Hematopoietic multipotent progenitor cell treated with erythropoietin and hydrocortisone succinate and interleukin-3 and kit ligand, for 4 days (in vitro differentiated cells): ENCODE measurements around the gene NRROS.

ENCODE experiments used
- DNase-seq: peaks from one replicate; pipeline ENCODE4 v3.0.0-alpha.2; 2015

NRROS gene

DNA sequence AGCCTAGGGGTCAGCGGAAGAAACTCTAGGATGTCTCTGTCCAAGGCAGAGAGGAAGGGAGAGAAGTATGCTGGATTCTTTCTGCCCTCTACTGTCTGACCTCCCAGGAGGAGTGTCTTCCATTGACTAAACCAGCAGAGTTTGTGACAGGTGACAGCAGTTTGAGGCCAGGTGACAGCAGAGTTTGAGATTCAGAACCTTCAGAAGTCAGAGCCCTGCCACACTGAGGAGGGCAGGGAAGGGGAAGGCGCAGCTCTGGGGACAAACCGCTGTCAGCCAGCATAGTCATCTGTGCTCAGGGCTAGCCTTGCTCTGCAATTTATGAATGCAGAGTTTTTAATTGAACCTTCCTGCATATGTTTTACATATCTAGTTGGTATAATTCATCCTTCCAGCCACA, 12.3 kb downstream of the NRROS start:
- no peak for DNase-seq

DNA sequence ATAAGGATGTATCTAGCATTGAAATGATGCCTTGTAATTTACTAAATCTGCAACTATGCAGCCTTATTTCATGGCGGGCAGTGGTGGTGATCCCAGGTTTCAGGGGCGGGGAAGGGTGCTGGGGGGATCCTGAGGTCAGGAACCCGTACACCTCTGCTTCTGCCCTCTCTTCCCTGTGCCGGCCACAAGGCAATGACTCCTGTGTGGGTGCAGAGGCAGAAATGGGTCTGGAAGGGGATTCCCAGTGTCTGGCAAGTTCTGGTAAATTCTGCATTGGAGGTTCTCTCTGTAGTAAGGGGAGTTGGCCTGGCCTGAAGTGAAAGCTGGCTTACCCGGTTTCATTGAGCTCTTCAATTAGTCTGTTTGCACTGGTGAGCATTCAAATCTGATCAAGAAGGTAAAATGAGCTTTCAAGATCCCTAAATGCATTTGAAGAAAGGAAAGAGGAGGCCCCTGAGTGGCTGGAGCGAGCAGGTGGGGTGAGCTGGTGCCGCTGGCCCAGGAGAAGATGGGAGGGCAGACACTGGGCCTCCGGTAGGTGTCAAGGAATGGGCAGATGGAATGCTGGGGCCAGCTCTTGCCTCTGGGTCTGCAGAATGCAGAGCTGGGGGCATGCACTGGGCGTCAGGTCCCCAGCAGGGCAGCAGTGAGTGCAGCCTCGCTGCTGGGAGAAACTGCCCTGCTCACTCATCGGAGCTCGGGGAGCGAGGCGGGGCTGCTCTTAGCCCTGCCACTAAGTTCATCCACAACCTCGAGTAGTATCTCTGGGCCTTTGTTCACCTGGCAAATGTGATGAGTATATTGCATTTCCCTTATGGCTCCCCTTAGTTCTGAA, 13.7 kb downstream of the NRROS start:
- no peak for DNase-seq

DNA sequence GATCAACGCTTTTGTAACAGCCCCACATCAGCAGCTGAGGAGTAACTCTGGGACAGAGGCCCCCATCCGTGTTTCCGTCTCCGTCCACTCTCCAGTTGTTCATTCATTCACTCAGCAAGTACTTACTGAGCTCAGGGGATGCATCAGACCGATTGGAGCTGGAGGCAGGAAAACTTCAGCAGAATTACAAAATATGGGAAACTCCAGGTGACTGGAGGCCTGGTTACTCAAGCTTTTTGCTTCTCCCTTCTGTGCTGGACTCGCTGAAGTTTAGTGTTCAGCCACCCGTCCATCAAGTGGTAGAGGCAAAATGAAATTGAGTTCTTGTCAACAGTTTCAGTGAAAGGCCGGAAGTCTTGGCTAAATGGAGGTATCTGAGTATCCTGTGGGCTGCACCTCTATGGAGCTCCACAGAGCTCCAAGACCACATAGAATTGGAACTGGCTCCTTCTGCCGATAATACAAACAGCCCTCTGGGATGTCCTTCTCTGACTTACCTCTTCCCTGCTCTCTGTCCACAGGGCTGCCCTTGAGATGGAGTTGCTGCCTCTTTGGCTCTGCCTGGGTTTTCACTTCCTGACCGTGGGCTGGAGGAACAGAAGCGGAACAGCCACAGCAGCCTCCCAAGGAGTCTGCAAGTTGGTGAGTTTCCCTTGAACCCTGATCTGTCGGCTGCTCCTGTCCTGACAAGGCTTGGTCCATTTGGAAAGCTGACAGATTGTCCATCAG, 14.7 kb downstream of the NRROS start:
- DNase-seq, result no peak

DNA sequence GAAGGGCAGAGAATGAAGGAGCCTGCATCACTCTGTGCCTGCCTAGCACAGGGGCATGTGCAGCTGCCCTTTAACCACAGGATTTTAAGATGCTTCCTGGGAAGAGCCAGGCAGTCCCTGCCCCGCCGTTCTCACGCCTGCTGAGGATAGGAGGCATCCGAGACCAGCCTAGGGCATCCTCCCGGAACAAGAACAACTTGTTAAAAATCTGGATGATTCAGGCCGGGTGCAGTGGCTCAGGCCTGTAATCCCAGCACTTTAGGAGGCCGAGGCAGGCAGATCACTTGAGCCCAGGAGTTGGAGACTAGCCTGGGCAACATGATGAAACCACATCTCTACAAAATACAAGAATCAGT, 15.2 kb downstream of the NRROS start:
- DNase-seq, result no peak

DNA sequence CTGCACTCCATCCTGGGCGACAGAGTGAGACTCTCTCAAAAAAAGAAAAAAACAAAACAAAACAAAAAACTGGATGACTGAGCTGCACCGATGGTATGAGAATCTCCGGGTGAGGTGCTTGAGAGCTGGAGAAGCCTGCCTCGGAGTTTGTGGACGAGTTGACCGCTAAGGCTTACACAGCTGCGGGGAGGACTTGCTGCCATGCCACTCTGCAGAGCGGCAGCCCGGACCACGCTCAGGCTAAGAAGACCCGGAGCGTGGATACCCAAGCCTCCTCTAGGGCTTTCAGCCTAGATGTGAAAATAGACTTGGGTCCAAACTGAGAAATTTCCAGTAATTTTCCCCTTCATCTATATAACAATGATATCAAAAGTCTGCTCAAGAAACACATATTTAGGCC, 16.0 kb downstream of the NRROS start:
- DNase-seq, result no peak

DNA sequence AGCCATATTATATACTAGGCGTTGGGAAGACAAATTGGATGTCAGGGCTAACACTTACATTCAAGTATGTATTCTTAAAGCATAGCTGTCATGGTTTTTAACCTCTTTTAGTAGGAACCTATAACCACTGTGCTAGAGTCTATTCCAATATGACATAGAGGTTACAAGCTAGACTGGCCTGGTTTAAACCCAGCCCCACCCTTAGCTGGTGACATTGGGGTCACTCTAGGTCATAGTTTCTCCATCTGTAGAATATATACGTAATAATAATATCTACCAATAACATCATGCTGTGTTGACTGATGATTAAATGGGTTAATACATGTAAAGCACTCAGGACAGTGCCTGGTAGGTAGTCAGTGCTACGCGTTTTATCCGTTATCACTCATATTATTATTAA, 16.7 kb downstream of the NRROS start:
- no peak for DNase-seq

DNA sequence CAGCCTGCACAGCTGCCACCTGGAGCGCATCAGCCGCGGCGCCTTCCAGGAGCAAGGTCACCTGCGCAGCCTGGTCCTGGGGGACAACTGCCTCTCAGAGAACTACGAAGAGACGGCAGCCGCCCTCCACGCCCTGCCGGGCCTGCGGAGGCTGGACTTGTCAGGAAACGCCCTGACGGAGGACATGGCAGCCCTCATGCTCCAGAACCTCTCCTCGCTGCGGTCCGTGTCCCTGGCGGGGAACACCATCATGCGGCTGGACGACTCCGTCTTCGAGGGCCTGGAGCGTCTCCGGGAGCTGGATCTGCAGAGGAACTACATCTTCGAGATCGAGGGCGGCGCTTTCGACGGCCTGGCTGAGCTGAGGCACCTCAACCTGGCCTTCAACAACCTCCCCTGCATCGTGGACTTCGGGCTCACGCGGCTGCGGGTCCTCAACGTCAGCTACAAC, 20.4 kb downstream of the NRROS start:
- no peak for DNase-seq

DNA sequence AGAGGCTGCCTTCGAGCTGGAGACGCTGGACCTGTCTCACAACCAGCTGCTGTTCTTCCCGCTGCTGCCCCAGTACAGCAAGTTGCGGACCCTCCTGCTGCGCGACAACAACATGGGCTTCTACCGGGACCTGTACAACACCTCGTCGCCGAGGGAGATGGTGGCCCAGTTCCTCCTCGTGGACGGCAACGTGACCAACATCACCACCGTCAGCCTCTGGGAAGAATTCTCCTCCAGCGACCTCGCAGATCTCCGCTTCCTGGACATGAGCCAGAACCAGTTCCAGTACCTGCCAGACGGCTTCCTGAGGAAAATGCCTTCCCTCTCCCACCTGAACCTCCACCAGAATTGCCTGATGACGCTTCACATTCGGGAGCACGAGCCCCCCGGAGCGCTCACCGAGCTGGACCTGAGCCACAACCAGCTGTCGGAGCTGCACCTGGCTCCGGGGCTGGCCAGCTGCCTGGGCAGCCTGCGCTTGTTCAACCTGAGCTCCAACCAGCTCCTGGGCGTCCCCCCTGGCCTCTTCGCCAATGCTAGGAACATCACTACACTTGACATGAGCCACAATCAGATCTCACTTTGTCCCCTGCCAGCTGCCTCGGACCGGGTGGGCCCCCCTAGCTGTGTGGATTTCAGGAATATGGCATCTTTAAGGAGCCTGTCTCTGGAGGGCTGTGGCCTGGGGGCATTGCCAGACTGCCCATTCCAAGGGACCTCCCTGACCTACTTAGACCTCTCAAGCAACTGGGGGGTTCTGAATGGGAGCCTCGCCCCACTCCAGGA, 21.1 kb downstream of the NRROS start:
- no peak for DNase-seq

DNA sequence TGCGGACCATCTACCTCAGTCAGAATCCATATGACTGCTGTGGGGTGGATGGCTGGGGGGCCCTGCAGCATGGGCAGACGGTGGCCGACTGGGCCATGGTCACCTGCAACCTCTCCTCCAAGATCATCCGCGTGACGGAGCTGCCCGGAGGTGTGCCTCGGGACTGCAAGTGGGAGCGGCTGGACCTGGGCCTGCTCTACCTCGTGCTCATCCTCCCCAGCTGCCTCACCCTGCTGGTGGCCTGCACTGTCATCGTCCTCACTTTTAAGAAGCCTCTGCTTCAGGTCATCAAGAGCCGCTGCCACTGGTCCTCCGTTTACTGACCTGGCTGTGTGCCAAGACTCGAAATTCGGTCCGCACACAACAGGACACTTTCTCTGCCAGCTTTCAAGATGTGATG, 21.9 kb downstream of the NRROS start:
- DNase-seq, result no peak

DNA sequence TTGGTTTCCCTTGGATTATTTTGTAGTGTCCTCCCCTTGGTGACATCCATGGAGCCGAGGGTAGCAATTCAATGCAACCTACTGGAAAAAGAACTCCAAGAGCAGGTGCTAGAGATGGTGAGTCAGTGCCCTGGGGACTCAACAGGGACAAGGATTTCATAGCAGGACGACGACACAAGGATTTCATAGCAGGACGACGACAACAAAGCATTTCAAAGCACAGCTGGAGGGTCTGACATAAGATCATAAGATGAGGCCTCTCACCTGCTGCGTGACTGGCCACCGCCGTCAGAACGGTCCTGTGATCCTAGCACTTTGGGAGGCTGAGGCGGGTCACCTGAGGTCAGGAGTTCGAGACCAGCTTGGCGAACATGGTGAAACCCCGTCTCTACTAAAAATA, 22.5 kb downstream of the NRROS start:
- no peak for DNase-seq

DNA sequence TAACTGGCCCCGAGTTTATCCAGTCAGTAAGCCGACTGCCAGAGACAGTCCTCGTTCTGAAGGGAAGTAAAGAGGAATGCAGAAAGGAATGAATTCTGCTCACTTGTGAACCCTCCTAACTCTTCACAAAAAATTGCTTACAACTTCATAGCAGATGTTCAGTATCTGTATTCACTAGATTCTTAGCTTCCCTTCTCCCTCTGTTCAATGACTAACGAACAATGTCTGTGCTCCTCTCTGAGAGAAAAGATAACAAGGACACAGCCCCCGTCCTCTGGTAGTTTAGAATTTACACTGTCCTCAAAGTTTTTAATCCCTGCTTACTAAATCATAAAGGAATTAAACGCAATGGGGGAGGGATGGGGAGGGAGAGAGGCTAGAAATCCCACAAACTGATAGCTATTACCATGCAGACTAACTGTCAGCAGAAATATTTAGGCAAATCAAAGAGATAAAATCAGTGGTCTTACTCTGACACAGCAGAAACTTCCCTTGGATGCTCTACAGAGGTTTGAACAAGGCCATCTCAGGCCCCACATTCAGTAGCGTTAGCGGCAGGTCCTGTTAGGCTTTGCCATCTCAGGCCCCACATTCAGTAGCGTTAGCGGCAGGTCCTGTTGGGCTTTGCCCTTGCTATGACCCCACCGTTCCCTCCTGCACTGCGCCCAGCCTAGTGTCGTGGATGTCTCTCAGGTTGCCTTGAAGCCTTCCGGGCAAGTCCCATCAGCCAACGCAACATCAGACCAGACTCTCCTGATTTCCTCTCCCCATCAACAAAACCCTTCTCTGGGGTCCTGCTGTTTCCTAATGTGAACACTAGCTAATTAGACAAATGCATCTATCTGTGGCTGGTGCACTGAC, 23.4 kb downstream of the NRROS start:
- DNase-seq, result peak; percentile 81

DNA sequence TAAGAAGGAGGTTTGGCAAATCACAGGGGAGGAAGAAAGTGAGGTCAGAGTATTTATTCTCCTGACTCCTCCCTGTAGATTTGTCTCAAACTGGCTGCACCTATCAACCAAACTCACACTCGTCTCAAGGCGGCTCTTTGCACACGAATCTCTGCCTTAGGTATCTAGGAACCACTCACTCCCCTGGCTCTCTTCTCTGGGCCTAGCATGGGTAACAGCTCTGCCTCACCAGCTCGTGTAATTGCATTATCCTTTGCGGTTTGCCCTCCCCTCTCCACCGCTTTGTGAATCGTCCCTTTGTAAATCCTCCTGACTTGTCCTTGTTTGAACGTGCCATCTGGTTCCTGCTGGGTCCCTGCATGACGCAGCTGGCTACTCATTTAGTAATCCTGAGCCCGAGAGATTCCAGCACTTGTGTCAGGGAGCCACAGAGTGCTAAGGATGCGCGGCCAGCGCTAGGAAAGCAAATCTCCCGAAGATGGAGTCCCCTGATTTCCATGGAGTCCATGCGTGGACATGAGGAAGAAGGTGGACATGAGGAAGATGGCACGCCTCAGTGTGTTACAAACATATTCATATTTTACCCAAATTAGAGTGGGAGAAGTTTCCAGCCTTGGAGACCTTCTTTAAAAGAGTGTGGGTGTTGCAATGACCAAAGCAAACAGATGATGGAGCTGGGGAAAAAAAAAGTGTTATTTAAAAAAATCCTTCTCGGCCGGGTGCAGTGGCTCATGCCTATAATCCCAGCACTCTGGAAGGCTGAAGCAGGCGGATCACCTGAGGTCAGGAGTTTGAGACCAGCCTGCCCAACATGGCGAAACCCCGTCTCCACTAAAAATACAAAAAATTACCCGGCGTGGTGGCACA, 26.7 kb downstream of the NRROS start:
- no peak for DNase-seq

DNA sequence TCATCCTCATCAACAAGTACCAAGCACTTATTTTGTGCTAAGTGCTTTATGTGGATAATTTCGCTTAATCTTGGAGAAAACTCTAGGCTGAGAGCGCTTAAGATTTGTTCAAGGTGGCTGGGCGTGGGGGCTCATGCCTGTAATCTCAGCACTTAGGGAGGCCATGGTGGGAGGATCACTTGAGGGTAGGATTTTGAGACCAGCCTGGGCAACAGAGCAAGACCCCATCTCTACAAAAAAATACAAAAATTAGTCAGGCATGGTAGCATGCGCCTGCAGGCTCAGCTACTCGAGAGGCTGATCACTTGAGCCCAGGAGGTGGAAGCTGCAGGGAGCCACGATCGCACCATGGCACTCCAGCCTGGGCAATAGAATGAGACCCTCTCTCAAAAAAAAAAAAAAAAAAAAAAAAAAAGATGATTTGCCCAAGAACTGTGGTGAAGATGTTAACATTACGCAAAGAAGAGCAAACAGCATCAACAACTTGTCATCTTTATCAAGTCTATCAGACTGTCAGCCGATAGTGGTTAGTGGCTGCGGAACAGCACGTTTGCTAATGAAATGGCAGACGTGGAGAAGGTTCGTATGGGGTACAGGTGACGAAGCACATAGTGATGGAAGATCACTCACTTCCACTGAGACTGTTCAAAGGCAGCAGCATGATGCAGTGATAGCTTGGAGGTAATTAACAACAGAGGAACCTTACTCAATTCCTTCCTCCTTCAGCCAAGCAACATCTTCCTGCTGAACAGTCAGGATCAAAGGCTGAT, 27.7 kb downstream of the NRROS start:
- peak; percentile 67 for DNase-seq

DNA sequence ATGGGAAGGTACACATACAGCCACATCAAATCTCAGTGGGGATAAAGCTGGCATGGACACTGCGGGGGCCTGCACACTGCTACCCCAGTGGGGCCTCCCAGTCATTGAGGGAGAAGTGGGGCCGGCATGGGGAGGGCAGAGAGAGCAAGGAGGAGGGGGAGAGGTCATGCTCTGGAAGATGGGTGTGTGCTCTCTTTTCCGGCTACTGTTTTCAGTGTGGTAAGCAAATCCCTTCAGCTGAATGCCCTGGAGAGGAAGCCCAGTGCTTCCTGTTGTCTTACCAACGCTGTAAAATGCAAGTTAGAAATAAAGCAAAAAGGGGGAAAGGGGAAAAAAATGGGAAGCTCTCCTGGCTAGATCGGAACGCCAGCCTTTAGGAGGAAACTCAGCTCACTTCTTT, 30.8 kb downstream of the NRROS start:
- DNase-seq, result no peak

DNA sequence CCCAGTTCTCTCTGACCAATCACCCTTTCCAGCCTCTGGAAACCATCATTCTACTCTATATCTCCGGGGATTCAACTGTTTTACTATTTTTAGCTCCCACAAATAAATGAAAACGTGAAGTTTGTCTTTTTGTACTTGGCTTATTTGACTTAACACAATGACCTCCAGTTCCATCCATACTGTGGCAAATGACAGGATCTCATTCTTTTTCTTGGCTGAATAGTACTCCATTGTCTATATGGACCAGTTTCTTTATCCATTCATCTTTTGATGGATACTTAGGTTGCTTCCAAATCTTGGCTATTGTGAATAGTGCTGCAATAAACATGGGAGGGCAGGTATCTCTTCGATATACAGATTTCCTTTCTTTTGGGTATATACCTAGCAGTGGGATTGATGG, 34.1 kb downstream of the NRROS start:
- DNase-seq, result no peak

DNA sequence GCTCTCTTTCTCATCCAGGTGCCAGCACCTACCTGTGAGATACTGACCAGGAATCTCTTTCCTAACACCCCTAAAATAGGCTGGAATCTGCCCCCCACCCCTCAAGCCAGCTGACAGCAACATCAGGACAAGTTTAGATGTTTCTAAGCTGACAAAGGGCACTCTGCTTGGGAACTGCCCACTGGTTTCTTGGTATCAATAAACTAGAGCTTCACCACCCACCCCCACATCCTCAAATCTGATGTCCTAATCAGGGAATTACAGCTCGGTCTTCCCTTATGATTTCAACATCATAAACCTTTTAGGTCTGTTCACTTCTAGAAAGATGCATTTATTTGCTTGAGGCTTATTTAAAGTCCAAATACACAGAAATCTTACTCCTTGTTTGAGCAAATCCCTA, 37.9 kb downstream of the NRROS start:
- DNase-seq, result no peak

DNA sequence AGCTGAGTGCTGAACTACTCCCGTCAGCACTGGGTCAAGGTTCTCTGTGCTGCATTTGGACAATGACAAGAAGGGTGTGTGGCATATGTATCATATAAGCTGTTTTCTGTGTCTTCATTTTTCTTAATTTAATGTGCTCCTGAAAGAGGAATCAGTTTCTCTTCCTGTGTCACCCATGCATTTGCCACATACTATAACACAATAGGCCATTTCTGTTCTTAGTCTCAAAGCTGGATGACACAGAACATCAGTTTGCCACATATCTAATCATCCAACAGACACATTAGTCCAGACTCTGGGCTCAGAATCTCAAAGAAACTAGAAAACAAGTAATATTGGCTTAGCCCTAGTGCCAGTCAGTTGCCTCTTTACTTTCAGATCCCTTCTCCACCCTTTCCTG, 38.4 kb downstream of the NRROS start:
- DNase-seq, result no peak

DNA sequence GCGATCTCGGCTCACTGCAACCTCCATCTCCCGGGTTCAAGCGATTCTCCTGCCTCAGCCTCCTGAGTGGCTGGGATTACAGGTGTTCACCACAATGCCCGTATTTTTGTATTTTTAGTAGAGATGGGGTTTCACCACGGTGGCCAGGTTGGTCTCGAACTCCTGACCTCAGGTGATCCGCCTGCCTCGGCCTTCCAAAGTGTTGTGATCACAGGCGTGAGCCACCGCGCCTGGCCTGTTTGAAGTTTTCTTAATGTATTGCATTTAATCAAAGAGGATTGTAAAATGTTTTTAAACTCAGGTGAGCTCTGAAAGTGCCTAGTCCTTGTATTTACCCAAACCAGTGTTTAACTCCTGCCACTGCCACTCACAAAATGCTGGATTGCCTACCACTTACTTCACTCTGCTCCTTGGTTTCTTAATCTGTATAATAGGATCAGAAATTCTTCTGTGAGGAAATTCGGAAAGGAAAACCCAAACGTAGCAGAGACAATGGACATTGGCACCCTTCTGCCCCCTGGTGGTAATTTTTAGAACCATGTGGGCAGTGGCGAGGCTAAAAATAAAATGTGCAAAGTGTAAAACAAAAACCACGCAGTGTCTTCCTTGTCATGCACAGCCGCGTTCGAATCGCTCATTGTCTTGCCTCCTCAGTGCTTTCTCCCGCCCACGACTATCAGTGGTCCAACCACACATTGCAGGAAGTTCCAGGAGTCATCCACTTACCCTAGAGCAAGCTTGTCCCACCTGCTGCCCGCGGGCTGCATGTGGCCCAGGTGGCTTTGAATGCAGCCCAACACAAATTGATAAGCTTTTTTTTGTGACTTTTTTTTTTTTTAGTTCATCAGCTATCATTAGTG, 45.3 kb downstream of the NRROS start:
- DNase-seq, result peak; percentile 92

DNA sequence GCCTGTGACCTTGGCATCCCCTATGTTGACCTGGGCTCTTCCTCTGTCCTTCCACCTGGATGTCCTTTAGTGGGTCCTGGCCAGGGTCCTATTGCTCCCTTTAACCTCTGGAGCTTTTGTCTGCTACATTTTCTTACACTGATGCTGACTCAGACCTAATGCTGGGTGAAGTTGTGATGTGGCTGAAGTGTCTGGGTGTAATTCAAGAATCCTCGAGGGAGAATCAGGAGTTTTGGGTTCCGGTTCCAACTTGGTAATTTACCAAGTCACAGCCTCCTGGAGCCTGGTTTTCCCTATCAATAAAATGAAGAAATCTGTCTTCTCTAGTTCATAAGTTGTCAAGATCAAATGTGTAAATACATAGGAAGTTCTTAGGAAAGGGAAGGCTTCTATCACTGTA, 46.9 kb downstream of the NRROS start:
- DNase-seq, result no peak

DNA sequence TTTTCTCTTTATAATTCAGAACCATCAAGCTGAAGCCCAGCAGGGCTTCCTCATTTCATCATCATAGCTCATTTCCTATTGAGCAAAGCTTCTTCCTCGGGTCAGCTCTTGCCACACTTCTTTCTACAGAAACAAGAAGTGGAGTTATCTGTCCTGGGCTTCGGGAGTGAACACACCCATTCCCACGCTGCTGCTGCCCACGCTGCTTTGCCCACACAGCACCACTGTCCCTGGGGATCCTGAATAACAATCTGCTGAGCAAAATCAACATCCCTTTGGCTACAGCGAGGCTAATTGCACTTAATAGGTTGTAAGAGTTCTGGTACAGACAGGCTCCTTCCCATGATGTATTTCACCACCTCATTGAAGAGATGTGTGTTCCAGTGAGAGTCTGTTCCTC, 48.9 kb downstream of the NRROS start:
- DNase-seq, result peak; percentile 88
